Measurements from ENCODE around the gene PELI3. TPM values are rescaled to one million over a fixed set of nuclear protein-coding genes. Genes with fewer than 3 reads are reported as not detected.

The PELI3 gene
- total RNA-seq, 1 donor from 2014 or later = 2.7 TPM

GRCh38 chr11:66457826-66458225 lies 8.9 kb upstream of the PELI3 start:
- no peak overlapping the region for H2AFZ ChIP-seq (replicated peaks)
- H3K27ac ChIP-seq = no peak overlapping the region
- no peaks in the 10 kb centered on the region for H3K9me3 ChIP-seq (ENCODE audit: low read depth)
- Mint-ChIP-seq H3K9me3 (peaks cover 9% of the 10 kb centered on the region), H3K27ac (no peak overlapping the region), H3K27me3 (ENCODE audit: insufficient read depth, low read depth) (peaks cover 19% of the 10 kb centered on the region), H3K4me3 (no peak overlapping the region), H3K4me1 (peaks cover 2% of the 10 kb centered on the region), H3K36me3 (no peaks in the 10 kb centered on the region)
- no peaks in the 10 kb centered on the region for H3F3A ChIP-seq (ENCODE audit: low read depth)
- no peak overlapping the region for H3K4me3 ChIP-seq
- H4K20me1 ChIP-seq (ENCODE audit: low read depth) = no peaks in the 10 kb centered on the region
- H3K27me3 ChIP-seq = peaks cover 3% of the 10 kb centered on the region
- DNase-seq (ENCODE audit: low spot score) = no peak
- no peaks in the 10 kb centered on the region for H3K4me1 ChIP-seq
- H3K4me2 ChIP-seq = no peak overlapping the region
- no peaks in the 10 kb centered on the region for H3K36me3 ChIP-seq
- H3K9ac ChIP-seq = no peak overlapping the region
- H3K79me2 ChIP-seq (ENCODE audit: low read depth) = no peaks in the 10 kb centered on the region
- no peak for TF ChIP-seq EZH2 (IDR thresholded peaks at IDR 0.05)
- no peak for TF ChIP-seq EZH2phosphoT487 (IDR thresholded peaks at IDR 0.05)
- TF ChIP-seq CTCF (IDR thresholded peaks at IDR 0.05) = no peak

- no peak overlapping the region for H3K27ac Mint-ChIP-seq
- no peaks in the 10 kb centered on the region for H3K9me3 ChIP-seq (ENCODE audit: low read depth)
- no peak overlapping the region for H3K27ac ChIP-seq
- no peaks in the 10 kb centered on the region for H3F3A ChIP-seq (ENCODE audit: low read depth)
- TF ChIP-seq CTCF (IDR thresholded peaks at IDR 0.05) (no peak), EZH2phosphoT487 (IDR thresholded peaks at IDR 0.05) (no peak), EZH2 (IDR thresholded peaks at IDR 0.05) (no peak)
- no peaks in the 10 kb centered on the region for H3K36me3 Mint-ChIP-seq
- no peak overlapping the region for H3K4me2 ChIP-seq
- H3K9me3 Mint-ChIP-seq = peaks cover 15% of the 10 kb centered on the region
- no peak overlapping the region for H3K9ac ChIP-seq
- H3K4me1 ChIP-seq = no peaks in the 10 kb centered on the region
- no peak overlapping the region for H2AFZ ChIP-seq (replicated peaks)
- no peaks in the 10 kb centered on the region for H3K79me2 ChIP-seq (ENCODE audit: low read depth)
- H3K4me3 ChIP-seq = no peak overlapping the region
- peaks cover 2% of the 10 kb centered on the region for H3K4me1 Mint-ChIP-seq
- H3K27me3 ChIP-seq = peaks cover 3% of the 10 kb centered on the region
- H3K36me3 ChIP-seq = no peaks in the 10 kb centered on the region
- H4K20me1 ChIP-seq (ENCODE audit: low read depth) = no peaks in the 10 kb centered on the region
- H3K4me3 Mint-ChIP-seq = no peak overlapping the region
- no peak for DNase-seq (ENCODE audit: low spot score)
- peaks cover 18% of the 10 kb centered on the region for H3K27me3 Mint-ChIP-seq (ENCODE audit: insufficient read depth, low read depth)
Measured at GRCh38 chr11:66459138-66459778, 7.4 kb upstream of the PELI3 start.

- Histone ChIP-seq H3K27me3 (peaks cover 4% of the 10 kb centered on the region), H3K4me3 (no peak overlapping the region), H3F3A (ENCODE audit: low read depth) (peaks cover 18% of the 10 kb centered on the region), H4K20me1 (ENCODE audit: low read depth) (no peaks in the 10 kb centered on the region), H3K9ac (no peak overlapping the region), H3K27ac (no peak overlapping the region), H3K79me2 (ENCODE audit: low read depth) (no peaks in the 10 kb centered on the region), H3K4me1 (no peaks in the 10 kb centered on the region), H2AFZ (replicated peaks) (no peak overlapping the region), H3K36me3 (no peaks in the 10 kb centered on the region), H3K9me3 (ENCODE audit: low read depth) (no peaks in the 10 kb centered on the region), H3K4me2 (no peak overlapping the region)
- Mint-ChIP-seq H3K4me3 (no peak overlapping the region), H3K9me3 (peaks cover 15% of the 10 kb centered on the region), H3K27ac (no peak overlapping the region), H3K27me3 (ENCODE audit: insufficient read depth, low read depth) (peaks cover 10% of the 10 kb centered on the region), H3K4me1 (peaks cover 10% of the 10 kb centered on the region), H3K36me3 (no peaks in the 10 kb centered on the region)
- TF ChIP-seq CTCF (IDR thresholded peaks at IDR 0.05) = no peak
- no peak for TF ChIP-seq EZH2phosphoT487 (IDR thresholded peaks at IDR 0.05)
- TF ChIP-seq EZH2 (IDR thresholded peaks at IDR 0.05) = no peak
- DNase-seq (ENCODE audit: low spot score) = no peak
Measured at GRCh38 chr11:66462010-66462409, 4.7 kb upstream of the PELI3 start.
